Activated CD4-positive, CD25-positive, alpha-beta regulatory T cell treated with anti-CD3 and anti-CD28 coated beads, Interleukin-2, amount 50 U/mL, for 24 hours (primary cell): ENCODE measurements around the gene TMEM33.

Experiments used
- ATAC-seq, 2 donors: fragments of 150-1000 bp; cut with Tn5 transposase; one replicate each; pipeline ENCODE4 v1.10.0; 2021; ENCODE audit warnings: mild to moderate bottlenecking in 1 of 2, moderate library complexity in 1 of 2

Gene TMEM33

DNA sequence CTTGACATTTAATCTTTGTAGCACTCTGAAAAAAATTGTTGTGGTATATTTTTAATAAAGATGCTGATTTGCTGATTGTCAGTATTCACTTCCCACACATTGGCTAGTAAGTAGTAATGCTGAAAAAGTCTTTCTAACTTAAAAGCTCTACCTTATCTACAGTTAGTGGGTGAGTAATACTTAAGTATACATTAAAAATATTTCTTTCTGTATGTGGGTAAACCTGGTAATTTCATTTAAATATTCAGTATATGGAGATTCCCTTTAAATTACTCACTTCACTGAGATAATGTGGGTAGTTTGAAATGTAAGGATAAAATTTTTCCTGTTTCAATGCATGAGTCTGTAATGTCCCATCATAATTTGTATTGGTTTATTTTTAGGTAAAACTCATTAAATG is 5.6 kb downstream of the TMEM33 start:
- ATAC-seq = no peak

- ATAC-seq = no peak
Measured at GRCh38 chr4:41943506-41943905, 8.3 kb downstream of the TMEM33 start.

- ATAC-seq = no peak
Measured at GRCh38 chr4:41944089-41944488, 8.9 kb downstream of the TMEM33 start.

GRCh38 chr4:41949531-41949930 is 14.3 kb downstream of the TMEM33 start:
- ATAC-seq = no peak

DNA sequence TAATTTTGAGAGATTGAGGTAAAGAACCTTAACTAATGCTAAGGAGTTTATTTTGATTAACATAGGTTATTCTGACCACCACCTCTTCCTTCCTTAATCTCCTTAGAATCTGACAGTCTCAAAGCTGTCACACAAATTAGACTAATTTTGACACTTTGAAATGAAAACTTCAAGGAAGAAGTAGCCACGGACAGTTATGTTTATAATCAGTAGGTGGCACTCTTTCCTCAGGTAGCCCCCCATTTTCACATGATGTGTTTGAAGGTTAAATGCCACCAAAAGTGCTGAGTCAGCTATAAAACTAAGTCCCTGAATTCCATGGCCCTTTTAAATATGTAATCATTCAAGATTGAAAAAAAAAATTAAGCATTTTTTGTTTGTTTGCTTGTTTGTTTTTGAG is 22.4 kb downstream of the TMEM33 start:
- ATAC-seq = no peak

GRCh38 chr4:41963105-41963504 is 27.9 kb downstream of the TMEM33 start:
- ATAC-seq = no peak

DNA sequence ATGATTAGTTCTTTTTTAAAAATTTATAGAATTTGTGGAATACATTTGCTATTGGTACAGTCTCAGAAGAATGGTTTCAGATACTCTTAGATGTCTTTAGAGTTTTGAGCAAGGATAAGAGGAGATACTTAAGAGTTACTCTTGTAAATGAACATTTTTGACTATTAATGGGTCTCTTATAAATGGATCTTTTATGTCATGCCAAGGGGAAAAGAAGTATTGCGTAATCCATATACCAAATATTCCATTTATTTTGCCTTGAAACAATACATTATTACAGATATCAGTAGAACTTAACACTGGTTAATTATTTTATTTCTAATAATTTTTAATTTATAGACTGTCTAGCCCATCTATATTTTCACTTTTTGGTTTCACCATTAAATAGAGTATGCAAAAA is 29.2 kb downstream of the TMEM33 start:
- ATAC-seq = no peak

GRCh38 chr4:41967392-41967791 is 32.2 kb downstream of the TMEM33 start:
- no peak for ATAC-seq

- ATAC-seq = no peak
Measured at GRCh38 chr4:41969671-41970070, 34.4 kb downstream of the TMEM33 start.

DNA sequence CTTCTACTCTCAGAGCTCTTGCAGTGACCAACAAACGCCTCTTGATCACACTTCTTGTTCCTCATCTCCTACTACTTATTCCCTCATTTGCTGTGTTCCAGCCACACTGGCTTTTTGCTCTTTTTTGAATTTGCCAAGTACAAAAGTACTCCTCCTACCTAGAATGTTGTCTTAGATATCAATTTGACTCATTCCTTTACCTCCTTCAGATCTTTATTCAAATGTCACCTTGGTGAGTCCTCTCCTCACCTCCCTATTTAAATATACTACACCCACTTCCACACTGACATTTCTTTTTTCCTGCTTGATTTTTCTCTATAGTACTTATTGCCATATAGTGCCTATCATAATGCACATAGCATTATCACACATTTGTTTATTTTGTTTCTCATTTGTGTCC is 40.1 kb downstream of the TMEM33 start:
- ATAC-seq = no peak

DNA sequence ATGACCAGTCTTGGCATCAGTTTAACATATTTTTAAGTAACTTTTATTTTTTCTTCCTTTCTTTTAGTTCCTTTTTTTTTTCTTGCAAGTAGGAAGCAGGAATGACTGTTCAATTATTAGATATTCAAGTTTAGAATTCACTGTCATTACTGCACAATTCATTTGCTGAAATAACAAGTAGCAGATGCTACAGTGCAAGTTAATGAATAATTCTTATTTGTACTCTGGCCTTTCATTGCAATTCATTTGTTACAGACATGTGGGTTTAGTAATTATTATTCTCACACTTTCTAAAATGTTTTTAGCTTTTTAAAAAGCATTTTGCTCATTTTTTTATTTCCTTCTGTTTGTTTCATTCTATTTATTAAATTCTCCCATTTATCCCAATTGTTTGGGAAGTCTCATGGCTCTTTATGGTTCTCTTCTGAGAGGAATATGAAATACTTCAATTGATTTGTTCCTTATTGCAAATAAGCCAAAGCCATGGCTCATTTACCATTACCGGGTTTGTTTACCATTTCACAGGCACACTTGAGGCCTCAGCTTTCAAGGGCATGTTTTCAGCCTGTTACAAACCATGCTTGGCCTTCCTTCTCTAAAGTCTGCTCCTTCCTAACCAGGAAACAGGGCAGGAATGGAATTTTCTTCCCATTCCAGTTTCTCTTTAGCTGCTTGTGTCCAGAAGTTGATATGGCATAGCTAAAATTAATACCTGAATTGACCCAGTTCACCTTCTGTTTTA is 41.7 kb downstream of the TMEM33 start:
- no peak for ATAC-seq

DNA sequence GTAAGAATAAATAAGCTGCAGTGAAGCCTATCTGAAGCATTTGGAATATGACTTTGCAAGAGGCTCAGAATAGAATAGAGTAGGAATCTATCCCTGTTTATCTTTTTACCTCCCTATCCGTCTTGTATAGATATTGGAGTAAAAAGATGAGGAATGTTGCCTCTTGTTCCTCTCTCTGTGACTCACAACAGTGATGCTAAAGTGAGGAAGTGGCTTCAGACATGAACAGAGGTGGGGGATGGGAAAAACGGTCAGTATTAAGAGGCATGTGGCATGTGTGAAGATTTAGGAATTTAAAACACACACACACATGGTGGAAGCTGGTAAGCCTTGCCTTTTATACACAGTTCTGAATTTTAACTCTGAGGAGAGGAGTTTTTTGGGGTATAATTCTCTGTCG is 42.5 kb downstream of the TMEM33 start:
- ATAC-seq = no peak

DNA sequence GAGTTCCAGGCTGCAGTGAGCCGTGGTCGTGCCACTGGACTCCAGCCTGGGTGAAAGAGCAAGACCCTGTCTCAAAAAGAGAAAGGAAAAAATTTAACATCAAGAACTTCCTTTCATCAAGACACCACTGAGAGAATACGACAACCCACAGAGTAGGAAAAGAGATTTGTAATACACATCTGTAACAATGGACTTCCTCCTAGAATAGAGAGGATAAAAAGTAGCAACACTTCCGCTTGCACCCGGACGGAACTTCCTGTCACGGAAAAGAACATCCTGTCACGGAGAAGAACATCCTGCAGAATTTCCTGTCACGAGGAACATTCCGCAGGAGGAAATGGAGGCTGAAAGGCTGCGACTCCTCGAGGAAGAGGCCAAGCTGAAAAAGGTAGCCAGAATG is 46.2 kb downstream of the TMEM33 start, which contains the start of gene DCAF4L1:
Gene DCAF4L1, plus strand, starts transcription at position 301 of the 400 bp plus-strand sequence. Its CDS starts 37 bp downstream, at position 338.
- ATAC-seq = no peak

DNA sequence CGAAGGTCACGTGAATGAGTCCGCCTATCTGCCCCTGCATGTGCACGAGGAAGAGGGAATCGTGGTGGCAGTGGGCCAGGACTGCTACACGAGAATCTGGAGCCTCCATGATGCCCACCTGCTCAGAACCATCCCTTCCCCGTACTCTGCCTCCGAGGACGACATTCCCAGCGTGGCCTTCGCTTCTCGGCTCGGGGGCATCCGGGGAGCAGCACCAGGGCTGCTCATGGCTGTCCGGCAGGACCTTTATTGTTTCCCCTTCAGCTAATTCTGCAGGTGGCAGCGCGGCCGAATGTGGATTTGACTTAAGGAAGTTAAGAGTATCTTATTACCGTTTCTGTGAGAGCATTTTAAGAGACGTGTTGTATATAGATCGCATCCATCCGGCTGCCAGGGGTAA is 47.5 kb downstream of the TMEM33 start:
- ATAC-seq = no peak

DNA sequence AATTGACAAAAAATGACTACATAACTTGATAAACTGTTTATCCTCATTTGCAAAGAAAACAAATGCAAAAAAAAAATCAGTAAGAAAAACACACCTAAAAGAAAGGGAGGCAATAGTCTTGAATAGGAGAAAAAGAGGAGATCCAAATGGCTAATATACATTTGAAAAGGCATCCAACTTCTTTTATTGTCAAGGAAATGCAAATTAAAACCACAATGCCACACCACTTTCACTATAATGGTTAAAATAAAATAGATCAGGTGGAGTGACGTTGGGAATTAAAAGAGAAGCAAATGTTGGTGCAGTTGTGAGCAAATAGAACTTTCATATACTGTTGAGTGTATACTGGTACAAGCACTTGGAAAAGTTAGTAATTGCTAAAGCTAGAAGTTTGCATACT is 49.9 kb downstream of the TMEM33 start:
- no peak for ATAC-seq

DNA sequence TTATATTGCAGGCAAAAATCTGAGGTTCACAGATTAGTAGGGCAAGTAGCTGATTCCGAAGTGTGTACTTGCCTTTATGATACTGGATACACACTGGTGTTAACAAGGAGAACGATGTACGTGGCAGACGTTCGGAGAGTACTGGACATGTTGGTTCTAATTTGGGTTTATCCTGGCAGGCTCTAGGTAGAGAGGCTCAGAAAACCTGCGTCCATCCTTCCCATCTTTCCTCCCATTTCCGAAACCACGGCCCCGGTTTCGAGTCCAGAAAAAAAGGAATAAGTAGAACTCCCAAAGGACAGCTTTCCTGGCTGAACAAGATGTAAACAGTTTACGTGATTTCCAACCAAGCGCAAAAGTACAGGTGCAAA is 54.8 kb downstream of the TMEM33 start:
- peak in 1 of 2 donors; percentile 7 for ATAC-seq

DNA sequence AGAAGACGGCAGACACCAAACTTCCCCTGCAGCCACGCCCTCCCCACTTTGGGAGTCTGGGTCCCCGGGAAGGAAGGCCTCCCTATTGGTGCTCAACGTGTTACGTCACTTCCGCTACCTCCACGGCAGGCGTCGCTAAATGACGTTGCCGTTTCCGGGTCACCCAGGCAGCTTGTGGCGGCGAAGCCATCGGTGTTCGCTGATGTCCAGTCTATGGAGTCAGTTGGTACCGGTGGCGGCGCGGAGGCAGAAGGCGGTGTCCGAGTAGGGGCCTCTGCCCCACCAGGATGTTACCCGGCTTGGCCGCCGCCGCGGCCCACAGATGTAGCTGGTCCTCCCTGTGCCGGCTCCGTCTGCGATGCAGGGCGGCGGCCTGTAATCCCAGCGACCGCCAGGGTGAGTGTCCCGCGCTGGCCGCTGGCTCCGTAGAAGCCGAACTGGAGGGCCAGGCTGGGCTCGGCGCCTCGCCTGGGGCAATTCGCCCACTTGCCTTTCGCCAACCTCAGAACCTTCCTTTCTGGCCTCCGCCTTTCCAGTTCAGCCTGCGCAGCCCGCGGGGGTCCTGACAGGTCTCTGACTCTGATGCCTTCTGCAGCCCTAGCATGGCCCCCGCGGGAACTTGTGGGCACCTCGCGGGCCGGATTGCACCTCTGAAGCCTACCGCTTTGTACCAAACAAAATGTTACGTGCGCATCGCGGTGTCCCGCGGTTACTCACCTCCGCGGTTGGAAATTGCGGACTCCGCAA is 55.3 kb downstream of the TMEM33 start, which contains the start of gene SLC30A9:
Gene SLC30A9, plus strand, starts transcription at position 166 of the 747 bp plus-strand sequence. Its CDS starts 122 bp downstream, at position 288.
- peak; percentile 98 to 99 for ATAC-seq

DNA sequence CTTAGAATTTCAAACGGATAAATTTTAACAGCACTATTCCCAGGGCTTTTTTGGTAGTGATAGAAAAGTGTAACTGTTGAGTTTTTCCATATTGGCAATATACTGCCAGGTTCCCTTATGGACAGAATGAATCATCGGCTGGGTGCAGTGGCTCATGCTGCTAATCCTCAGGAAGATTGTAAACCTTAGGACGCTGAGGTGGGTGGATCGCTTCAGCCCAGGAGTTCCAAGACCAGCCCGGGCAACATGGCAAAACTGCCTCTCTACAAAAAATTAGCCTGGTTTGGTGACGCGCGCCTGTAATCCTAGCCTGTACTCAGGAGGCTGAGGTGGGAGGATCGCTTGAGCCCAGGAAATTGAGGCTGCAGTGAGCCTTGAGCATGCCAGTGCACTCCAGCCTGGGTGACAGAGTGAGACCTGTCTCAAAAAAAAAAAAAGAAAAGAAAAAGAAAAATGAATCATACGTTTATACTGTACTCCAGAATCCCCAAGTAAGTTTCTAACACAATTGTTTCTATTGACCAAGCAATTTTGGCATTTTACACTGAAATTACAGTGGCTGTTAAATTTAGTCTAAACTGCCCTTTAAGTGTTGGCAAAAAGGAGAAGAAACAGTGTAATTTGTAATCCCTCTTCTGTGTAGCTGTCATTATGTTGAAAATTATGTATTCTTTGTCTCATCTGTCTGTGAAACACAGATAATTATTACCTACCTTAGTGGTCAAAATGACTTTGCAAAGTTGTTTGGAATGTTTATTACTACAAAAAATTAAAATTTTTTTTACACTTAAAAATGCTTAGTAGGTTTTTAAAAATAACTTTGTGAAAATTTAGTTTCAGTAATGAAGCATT is 56.9 kb downstream of the TMEM33 start:
- no peak for ATAC-seq

DNA sequence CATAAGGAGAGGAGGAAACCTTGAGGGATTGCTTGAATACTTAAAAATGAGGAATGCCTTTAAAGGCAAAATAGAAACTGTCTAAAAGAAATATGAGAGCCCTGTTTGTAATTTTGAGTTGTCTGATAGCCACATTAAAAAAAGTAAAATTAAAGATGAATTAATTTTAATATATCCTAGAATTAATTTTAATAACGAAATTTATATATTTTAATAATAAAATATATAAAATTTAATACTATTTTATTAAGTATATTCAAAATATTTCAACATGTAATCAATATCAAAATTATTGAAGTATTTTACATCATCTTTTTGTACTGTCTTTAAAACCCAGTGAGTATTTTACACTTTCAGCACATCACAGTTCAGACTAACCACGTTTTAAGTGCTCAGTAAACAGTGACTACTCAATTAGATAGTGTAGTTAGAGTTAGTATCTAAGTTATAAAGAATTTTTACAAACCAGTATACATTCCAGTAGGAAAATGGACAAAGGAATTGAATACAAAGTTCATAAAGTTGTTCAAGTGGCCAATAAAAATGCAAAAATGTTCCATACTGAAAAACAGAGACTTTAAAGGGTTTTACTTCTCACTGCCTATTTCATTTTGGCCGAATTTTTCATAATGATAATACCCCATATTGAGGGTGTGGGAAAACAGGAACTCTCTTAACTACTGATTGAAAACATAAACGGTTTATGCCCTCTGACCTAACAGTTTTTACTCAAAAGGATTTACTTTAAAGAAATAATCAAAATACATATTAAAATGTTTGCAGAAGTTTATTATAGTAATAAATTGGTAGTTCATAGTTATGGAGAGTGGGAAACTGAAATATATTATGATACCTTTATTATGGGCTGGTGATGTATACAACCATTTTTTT is 58.0 kb downstream of the TMEM33 start:
- ATAC-seq = no peak

- ATAC-seq = no peak
Measured at GRCh38 chr4:41994461-41994985, 59.3 kb downstream of the TMEM33 start.

DNA sequence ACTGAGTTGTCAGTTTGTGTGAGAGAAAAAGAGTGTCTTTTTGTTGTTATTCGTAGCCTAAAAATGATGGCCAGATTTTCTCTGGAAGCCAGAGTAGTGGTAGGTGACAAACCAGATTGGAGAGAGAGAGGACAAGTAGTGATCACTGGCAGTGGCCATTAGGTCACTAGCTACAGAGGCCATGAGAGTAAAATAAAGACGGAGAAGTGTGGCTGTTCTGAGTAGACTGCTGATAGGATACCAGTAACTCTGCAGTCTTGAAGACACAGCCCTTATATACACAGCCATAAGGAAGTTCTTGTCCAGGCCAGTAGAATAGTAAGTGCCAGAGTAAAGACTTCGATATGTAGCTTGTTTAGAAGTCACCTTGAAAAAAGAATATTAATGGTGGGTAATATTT is 62.8 kb downstream of the TMEM33 start:
- no peak for ATAC-seq

DNA sequence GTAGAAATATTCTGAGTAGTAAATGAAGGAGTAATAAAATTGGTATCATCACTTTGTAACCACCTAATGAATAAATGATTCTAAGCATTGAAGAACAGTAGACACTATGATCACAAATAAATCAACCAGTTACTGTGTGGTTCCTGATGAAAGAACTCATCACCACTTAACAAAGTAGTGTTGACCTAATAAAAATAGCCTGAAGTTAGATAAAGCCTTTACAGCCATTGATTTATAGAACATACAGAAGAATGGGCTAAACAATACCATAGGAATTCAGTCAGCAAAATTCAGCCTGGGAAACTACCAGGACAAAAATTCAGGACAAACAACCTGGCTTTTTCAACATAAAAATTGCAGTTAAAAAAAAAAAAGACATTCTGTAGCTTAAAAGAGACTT is 64.1 kb downstream of the TMEM33 start:
- no peak for ATAC-seq
